ENCODE data around the gene CP. TPM values are rescaled to one million over a fixed set of nuclear protein-coding genes. Genes with fewer than 3 reads are reported as not detected.

CP gene
- total and polyA plus RNA-seq, 9 of the 15 experiments (the other 6 are each of a cell fraction or from before 2014, with no cell fraction given), result 0.30 to 0.75 TPM; not detected in 7

DNA sequence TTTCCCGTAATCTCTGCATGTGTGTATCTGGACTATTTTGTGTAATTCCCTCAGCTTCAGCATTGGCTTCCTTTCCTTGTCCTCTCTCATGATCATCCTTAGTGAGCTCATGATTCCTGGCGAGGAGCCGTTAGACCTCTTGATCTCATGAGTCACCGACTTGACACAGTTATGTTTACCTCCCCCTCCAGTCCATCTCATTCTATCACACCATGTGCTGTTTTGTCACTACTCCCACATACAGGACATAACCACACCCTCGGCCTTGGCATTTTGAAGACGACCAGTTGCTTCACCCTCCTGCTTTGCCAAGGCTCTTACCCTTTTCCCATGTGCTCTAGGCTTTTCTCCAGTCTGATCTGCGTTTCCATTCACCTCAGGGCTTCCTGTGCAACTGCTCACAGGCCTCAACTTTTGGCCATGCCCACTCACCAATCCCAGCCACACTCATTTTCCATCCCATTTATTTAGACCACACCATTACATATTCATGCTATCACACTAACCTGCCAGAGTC, 41.5 kb downstream of the CP start (continued):
- TF ChIP-seq, protein P1, sequence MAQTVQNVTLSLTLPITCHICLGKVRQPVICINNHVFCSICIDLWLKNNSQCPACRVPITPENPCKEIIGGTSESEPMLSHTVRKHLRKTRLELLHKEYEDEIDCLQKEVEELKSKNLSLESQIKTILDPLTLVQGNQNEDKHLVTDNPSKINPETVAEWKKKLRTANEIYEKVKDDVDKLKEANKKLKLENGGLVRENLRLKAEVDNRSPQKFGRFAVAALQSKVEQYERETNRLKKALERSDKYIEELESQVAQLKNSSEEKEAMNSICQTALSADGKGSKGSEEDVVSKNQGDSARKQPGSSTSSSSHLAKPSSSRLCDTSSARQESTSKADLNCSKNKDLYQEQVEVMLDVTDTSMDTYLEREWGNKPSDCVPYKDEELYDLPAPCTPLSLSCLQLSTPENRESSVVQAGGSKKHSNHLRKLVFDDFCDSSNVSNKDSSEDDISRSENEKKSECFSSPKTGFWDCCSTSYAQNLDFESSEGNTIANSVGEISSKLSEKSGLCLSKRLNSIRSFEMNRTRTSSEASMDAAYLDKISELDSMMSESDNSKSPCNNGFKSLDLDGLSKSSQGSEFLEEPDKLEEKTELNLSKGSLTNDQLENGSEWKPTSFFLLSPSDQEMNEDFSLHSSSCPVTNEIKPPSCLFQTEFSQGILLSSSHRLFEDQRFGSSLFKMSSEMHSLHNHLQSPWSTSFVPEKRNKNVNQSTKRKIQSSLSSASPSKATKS (CRISPR knock-in tag; IDR thresholded peaks at IDR 0.05), result no peak
- TF ChIP-seq, protein P2, sequence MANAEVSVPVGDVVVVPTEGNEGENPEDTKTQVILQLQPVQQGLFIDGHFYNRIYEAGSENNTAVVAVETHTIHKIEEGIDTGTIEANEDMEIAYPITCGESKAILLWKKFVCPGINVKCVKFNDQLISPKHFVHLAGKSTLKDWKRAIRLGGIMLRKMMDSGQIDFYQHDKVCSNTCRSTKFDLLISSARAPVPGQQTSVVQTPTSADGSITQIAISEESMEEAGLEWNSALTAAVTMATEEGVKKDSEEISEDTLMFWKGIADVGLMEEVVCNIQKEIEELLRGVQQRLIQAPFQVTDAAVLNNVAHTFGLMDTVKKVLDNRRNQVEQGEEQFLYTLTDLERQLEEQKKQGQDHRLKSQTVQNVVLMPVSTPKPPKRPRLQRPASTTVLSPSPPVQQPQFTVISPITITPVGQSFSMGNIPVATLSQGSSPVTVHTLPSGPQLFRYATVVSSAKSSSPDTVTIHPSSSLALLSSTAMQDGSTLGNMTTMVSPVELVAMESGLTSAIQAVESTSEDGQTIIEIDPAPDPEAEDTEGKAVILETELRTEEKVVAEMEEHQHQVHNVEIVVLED (CRISPR knock-in tag; IDR thresholded peaks at IDR 0.05), result no peak
- TF ChIP-seq ILK (tag; IDR thresholded peaks at IDR 0.05; ENCODE audit: borderline replicate concordance, low read depth), result no peak
- no peak for TF ChIP-seq TCF7L2 (IDR thresholded peaks at IDR 0.05; ENCODE audit: low read depth, low read length)
- no peak for TF ChIP-seq POLR2G (IDR thresholded peaks at IDR 0.05; ENCODE audit: low read depth, low read length)
- TF ChIP-seq NCOA4 (IDR thresholded peaks at IDR 0.05; ENCODE audit: partially characterized antibody), result no peak
- no peak for TF ChIP-seq HNRNPL (IDR thresholded peaks at IDR 0.05; ENCODE audit: low read depth, low read length)
- TF ChIP-seq ETV6 (IDR thresholded peaks at IDR 0.05; ENCODE audit: borderline replicate concordance in 1 of 2, low read depth in 2 of 2, low read length in 1 of 2), result no peak
- no peak for TF ChIP-seq ETV6 (CRISPR knock-in tag; IDR thresholded peaks at IDR 0.05; ENCODE audit: borderline replicate concordance)
- TF ChIP-seq ZNF263 (CRISPR knock-in tag; IDR thresholded peaks at IDR 0.05; ENCODE audit: borderline replicate concordance), result no peak
- TF ChIP-seq ZNF165 (CRISPR knock-in tag; IDR thresholded peaks at IDR 0.05; ENCODE audit: borderline replicate concordance), result no peak
- TF ChIP-seq KDM2B (CRISPR knock-in tag; IDR thresholded peaks at IDR 0.05), result no peak
- TF ChIP-seq SRSF3 (IDR thresholded peaks at IDR 0.05; ENCODE audit: insufficient read depth, low read length), result no peak
- TF ChIP-seq CC2D1A (IDR thresholded peaks at IDR 0.05), result peak; percentile 77; the same call in 1 of the 2 replicates
- TF ChIP-seq, protein P3, sequence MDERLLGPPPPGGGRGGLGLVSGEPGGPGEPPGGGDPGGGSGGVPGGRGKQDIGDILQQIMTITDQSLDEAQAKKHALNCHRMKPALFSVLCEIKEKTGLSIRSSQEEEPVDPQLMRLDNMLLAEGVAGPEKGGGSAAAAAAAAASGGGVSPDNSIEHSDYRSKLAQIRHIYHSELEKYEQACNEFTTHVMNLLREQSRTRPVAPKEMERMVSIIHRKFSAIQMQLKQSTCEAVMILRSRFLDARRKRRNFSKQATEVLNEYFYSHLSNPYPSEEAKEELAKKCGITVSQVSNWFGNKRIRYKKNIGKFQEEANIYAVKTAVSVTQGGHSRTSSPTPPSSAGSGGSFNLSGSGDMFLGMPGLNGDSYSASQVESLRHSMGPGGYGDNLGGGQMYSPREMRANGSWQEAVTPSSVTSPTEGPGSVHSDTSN (CRISPR knock-in tag; IDR thresholded peaks at IDR 0.05; ENCODE audit: low read depth), result no peak
- TF ChIP-seq, protein P3 (tag; conservative IDR thresholded peaks at IDR 0.05; ENCODE audit: low read depth), result peak; percentile 56; the same call in 1 of the 2 replicates
- no peak for TF ChIP-seq IRF2 (CRISPR knock-in tag; IDR thresholded peaks at IDR 0.05)
- TF ChIP-seq, protein P4, sequence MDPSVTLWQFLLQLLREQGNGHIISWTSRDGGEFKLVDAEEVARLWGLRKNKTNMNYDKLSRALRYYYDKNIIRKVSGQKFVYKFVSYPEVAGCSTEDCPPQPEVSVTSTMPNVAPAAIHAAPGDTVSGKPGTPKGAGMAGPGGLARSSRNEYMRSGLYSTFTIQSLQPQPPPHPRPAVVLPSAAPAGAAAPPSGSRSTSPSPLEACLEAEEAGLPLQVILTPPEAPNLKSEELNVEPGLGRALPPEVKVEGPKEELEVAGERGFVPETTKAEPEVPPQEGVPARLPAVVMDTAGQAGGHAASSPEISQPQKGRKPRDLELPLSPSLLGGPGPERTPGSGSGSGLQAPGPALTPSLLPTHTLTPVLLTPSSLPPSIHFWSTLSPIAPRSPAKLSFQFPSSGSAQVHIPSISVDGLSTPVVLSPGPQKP (CRISPR knock-in tag; IDR thresholded peaks at IDR 0.05), result no peak
- peak; percentile 68; the same call in 1 of the 2 replicates for TF ChIP-seq ZBTB17 (CRISPR knock-in tag; IDR thresholded peaks at IDR 0.05)
- peak; percentile 97 for TF ChIP-seq JUND (IDR thresholded peaks at IDR 0.05; ENCODE audit: borderline replicate concordance, low read depth, low read length)
- TF ChIP-seq JUND (tag; IDR thresholded peaks at IDR 0.05; ENCODE audit: borderline replicate concordance, low read depth, low read length), result peak; percentile 97
- TF ChIP-seq HDGF (IDR thresholded peaks at IDR 0.05), result peak; percentile 57; the same call in 1 of the 2 replicates
- TF ChIP-seq ZKSCAN1 (IDR thresholded peaks at IDR 0.05; ENCODE audit: low read depth, low read length), result no peak
